Right lobe of liver (tissue), 4 donors: Measurements from ENCODE around the gene BTK.

Experiments used
- POLR2A ChIP-seq: fragments of 450-650 bp; IDR thresholded peaks from one replicate; pipeline ENCODE4 v1.6.1; 2017; ENCODE audit warnings: antibody characterized with exemption, mild to moderate bottlenecking
- TF ChIP-seq, protein P1 (sequence below), 4 donors: fragments of 200-600 bp in 3 of 4; fragments of 450-650 bp in 1 of 4; IDR thresholded peaks; one replicate each; pipeline versions ENCODE4 v1.5.1 to v1.8.0; 2016 to 2022; ENCODE audit warnings: antibody characterized with exemption in 4 of 4, mild to moderate bottlenecking in 2 of 4
- donor health status: DM: no; HTN: no; CAD: no.
- donor health status: DM: no; HTN: no; CAD: no.
- donor health status: DM: no; HTN: yes; CAD: no.

DNA sequence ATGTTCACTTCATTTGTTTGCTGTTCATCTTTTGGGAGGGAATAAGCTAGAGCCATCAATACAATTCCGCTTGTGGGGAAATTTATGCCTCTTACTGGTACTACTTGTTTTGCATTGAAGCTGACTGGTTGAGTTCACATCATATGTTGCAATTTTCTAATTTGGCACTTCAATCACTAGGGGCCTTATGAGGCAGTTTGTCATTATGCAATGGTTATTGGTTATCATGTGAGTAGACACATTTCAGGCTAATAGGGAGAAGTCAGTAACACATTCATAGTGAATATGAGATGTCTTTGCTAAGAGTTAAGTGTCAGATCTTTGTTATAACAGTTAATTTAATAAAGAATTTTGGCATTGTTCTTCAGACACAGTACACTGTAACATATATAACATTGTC, 9.8 kb upstream of the BTK start:
- TF ChIP-seq, protein P1, sequence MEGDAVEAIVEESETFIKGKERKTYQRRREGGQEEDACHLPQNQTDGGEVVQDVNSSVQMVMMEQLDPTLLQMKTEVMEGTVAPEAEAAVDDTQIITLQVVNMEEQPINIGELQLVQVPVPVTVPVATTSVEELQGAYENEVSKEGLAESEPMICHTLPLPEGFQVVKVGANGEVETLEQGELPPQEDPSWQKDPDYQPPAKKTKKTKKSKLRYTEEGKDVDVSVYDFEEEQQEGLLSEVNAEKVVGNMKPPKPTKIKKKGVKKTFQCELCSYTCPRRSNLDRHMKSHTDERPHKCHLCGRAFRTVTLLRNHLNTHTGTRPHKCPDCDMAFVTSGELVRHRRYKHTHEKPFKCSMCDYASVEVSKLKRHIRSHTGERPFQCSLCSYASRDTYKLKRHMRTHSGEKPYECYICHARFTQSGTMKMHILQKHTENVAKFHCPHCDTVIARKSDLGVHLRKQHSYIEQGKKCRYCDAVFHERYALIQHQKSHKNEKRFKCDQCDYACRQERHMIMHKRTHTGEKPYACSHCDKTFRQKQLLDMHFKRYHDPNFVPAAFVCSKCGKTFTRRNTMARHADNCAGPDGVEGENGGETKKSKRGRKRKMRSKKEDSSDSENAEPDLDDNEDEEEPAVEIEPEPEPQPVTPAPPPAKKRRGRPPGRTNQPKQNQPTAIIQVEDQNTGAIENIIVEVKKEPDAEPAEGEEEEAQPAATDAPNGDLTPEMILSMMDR (IDR thresholded peaks at IDR 0.05) = no peak
- TF ChIP-seq POLR2A = no peak
